MM.1S (cell line): ENCODE results near the gene DLD.

Experiments used
- DNase-seq: peaks from one replicate; pipeline ENCODE4 v3.0.0-alpha.2; 2015
- H2AFZ ChIP-seq: fragments of 300-600 bp; sonication (generic); 2 replicates; pipeline ENCODE4 v1.6.0; 2016; ENCODE audit warnings: antibody characterized with exemption, low read length
- H3F3A ChIP-seq: fragments of 300-600 bp; sonication (generic); 2 replicates; pipeline ENCODE4 v1.6.1; 2016; ENCODE audit warnings: mild to moderate bottlenecking, antibody characterized with exemption, low read length, moderate library complexity, mixed read lengths; ENCODE audit not compliant: insufficient read depth
- H3K27ac ChIP-seq: fragments of 300-600 bp; sonication (generic); 2 replicates; pipeline ENCODE4 v1.5.1; 2016; ENCODE audit warnings: mild to moderate bottlenecking, low read length
- H3K27me3 ChIP-seq: fragments of 300-600 bp; sonication (generic); replicated peaks from 2 replicates; pipeline ENCODE4 v1.6.0; 2016; ENCODE audit warnings: low read length; ENCODE audit not compliant: insufficient read depth
- H3K36me3 ChIP-seq: fragments of 300-600 bp; sonication (generic); replicated peaks from 2 replicates; pipeline ENCODE4 v1.6.1; 2016; ENCODE audit warnings: mild to moderate bottlenecking, low read length, mixed read lengths; ENCODE audit not compliant: insufficient read depth
- H3K4me1 ChIP-seq: fragments of 300-600 bp; sonication (generic); 2 replicates; pipeline ENCODE4 v1.6.1; 2016; ENCODE audit warnings: low read length, mixed read lengths
- H3K4me2 ChIP-seq: fragments of 300-600 bp; sonication (generic); 2 replicates; pipeline ENCODE4 v1.6.0; 2016; ENCODE audit warnings: low read depth, low read length
- H3K4me3 ChIP-seq: fragments of 300-600 bp; sonication (generic); 2 replicates; pipeline ENCODE4 v1.5.1; 2016; ENCODE audit warnings: low read length, mixed read lengths
- H3K79me2 ChIP-seq: fragments of 300-600 bp; sonication (generic); 2 replicates; pipeline ENCODE4 v1.6.1; 2016; ENCODE audit warnings: mixed run types, low read length, mixed read lengths
- H3K9ac ChIP-seq: fragments of 300-600 bp; sonication (generic); 2 replicates; pipeline ENCODE4 v1.6.1; 2016; ENCODE audit warnings: low read length, mixed read lengths
- H3K9me2 ChIP-seq: fragments of 300-600 bp; sonication (generic); replicated peaks from 2 replicates; pipeline ENCODE4 v1.6.1; 2016; ENCODE audit warnings: mild to moderate bottlenecking, low read length, mixed read lengths; ENCODE audit not compliant: insufficient read depth
- H3K9me3 ChIP-seq: fragments of 300-600 bp; sonication (generic); replicated peaks from 2 replicates; pipeline ENCODE4 v1.6.1; 2016; ENCODE audit warnings: mild to moderate bottlenecking, low read length, mixed read lengths; ENCODE audit not compliant: insufficient read depth
- H4K20me1 ChIP-seq: fragments of 300-600 bp; sonication (generic); 2 replicates; pipeline ENCODE4 v1.6.1; 2016; ENCODE audit warnings: mild to moderate bottlenecking, low read length, moderate library complexity, mixed read lengths; ENCODE audit not compliant: insufficient read depth
- CTCF ChIP-seq: fragments of 300-600 bp; sonication (generic); IDR thresholded peaks from 2 replicates; pipeline ENCODE4 v1.5.1; 2016; ENCODE audit warnings: antibody characterized with exemption, low read length, mixed read lengths
- EZH2 ChIP-seq: fragments of 300-600 bp; sonication (generic); optimal IDR thresholded peaks from 2 replicates; pipeline ENCODE3; 2017; ENCODE audit warnings: low read depth, mild to moderate bottlenecking, antibody characterized with exemption, low read length, mixed read lengths
- EZH2phosphoT487 ChIP-seq: fragments of 300-600 bp; sonication (generic); IDR thresholded peaks from 2 replicates; pipeline ENCODE4 v1.6.1; 2018; ENCODE audit warnings: antibody characterized with exemption, low read length

DLD gene

GRCh38 chr7:107939573-107940489 is 48.8 kb downstream of the DLD start:
- Histone ChIP-seq H3F3A (no peaks in the 10 kb centered on the region), H3K9me3 (no peaks in the 10 kb centered on the region), H3K9ac (no peak overlapping the region), H3K4me3 (no peak overlapping the region), H3K36me3 (no peaks in the 10 kb centered on the region), H3K27ac (no peak overlapping the region), H2AFZ (no peak overlapping the region), H3K27me3 (no peaks in the 10 kb centered on the region), H3K9me2 (no peaks in the 10 kb centered on the region), H3K4me2 (no peak overlapping the region), H3K4me1 (no peaks in the 10 kb centered on the region), H4K20me1 (no peaks in the 10 kb centered on the region), H3K79me2 (no peaks in the 10 kb centered on the region)
- TF ChIP-seq CTCF (no peak), EZH2 (no peak), EZH2phosphoT487 (no peak)
- no peak for DNase-seq

- Histone ChIP-seq H2AFZ (no peak overlapping the region), H3K4me2 (no peak overlapping the region), H3K4me3 (no peak overlapping the region), H3K79me2 (no peaks in the 10 kb centered on the region), H3F3A (no peaks in the 10 kb centered on the region), H4K20me1 (no peaks in the 10 kb centered on the region), H3K27me3 (no peaks in the 10 kb centered on the region), H3K9me3 (no peaks in the 10 kb centered on the region), H3K4me1 (no peaks in the 10 kb centered on the region), H3K9ac (no peak overlapping the region), H3K27ac (no peak overlapping the region), H3K36me3 (no peaks in the 10 kb centered on the region), H3K9me2 (no peaks in the 10 kb centered on the region)
- TF ChIP-seq EZH2phosphoT487: no peak
- no peak for TF ChIP-seq CTCF
- no peak for TF ChIP-seq EZH2
- no peak for DNase-seq
Observed at GRCh38 chr7:107940951-107941350, 50.0 kb downstream of the DLD start.

GRCh38 chr7:107943018-107943417 is 52.0 kb downstream of the DLD start:
- Histone ChIP-seq H3K9me3 (no peaks in the 10 kb centered on the region), H3K4me3 (no peak overlapping the region), H3K27ac (no peak overlapping the region), H3K4me1 (no peaks in the 10 kb centered on the region), H3K9ac (no peak overlapping the region), H2AFZ (no peak overlapping the region), H3K9me2 (no peaks in the 10 kb centered on the region), H3K79me2 (no peaks in the 10 kb centered on the region), H3K4me2 (no peak overlapping the region), H3K36me3 (no peaks in the 10 kb centered on the region), H3K27me3 (no peaks in the 10 kb centered on the region), H3F3A (no peaks in the 10 kb centered on the region), H4K20me1 (no peaks in the 10 kb centered on the region)
- no peak for DNase-seq
- TF ChIP-seq EZH2 (no peak), CTCF (no peak), EZH2phosphoT487 (no peak)
